NCI-H460 (cell line): Measurements from ENCODE around the gene ZMYND15. TPM values are rescaled to one million over a fixed set of nuclear protein-coding genes. Genes with fewer than 3 reads are reported as not detected.
"Not testable (repeated sequence)": the region's sequence is repeated elsewhere in the genome, so short reads cannot be mapped to it uniquely, and the experiment has no call there.

Source experiments
- DNase-seq: peaks from one replicate; pipeline ENCODE4 v3.0.0-alpha.2; 2016; ENCODE audit warnings: low read depth; ENCODE audit errors: extremely low read depth
- polyA plus RNA-seq: library from polyadenylated mRNA; depleted of rRNA; stranded (reverse); fragments of >200 nt; gene quantifications from 2 replicates; pipeline ENCODE4 v1.2.3, GENCODE V29; 2014; cell fraction: nucleus; rRNA removed
- total RNA-seq: library from RNA; depleted of rRNA; stranded (reverse); fragments of >200 nt; shearing (Covaris generic); gene quantifications from 2 replicates; pipeline ENCODE4 v1.2.3, GENCODE V29; 2014; rRNA removed

Gene ZMYND15, protein sequence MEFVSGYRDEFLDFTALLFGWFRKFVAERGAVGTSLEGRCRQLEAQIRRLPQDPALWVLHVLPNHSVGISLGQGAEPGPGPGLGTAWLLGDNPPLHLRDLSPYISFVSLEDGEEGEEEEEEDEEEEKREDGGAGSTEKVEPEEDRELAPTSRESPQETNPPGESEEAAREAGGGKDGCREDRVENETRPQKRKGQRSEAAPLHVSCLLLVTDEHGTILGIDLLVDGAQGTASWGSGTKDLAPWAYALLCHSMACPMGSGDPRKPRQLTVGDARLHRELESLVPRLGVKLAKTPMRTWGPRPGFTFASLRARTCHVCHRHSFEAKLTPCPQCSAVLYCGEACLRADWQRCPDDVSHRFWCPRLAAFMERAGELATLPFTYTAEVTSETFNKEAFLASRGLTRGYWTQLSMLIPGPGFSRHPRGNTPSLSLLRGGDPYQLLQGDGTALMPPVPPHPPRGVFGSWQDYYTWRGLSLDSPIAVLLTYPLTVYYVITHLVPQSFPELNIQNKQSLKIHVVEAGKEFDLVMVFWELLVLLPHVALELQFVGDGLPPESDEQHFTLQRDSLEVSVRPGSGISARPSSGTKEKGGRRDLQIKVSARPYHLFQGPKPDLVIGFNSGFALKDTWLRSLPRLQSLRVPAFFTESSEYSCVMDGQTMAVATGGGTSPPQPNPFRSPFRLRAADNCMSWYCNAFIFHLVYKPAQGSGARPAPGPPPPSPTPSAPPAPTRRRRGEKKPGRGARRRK
- 0.22 and 0.23 TPM in 2 replicates for total RNA-seq
- 0.24 and 0.26 TPM in 2 replicates for polyA plus RNA-seq

DNA sequence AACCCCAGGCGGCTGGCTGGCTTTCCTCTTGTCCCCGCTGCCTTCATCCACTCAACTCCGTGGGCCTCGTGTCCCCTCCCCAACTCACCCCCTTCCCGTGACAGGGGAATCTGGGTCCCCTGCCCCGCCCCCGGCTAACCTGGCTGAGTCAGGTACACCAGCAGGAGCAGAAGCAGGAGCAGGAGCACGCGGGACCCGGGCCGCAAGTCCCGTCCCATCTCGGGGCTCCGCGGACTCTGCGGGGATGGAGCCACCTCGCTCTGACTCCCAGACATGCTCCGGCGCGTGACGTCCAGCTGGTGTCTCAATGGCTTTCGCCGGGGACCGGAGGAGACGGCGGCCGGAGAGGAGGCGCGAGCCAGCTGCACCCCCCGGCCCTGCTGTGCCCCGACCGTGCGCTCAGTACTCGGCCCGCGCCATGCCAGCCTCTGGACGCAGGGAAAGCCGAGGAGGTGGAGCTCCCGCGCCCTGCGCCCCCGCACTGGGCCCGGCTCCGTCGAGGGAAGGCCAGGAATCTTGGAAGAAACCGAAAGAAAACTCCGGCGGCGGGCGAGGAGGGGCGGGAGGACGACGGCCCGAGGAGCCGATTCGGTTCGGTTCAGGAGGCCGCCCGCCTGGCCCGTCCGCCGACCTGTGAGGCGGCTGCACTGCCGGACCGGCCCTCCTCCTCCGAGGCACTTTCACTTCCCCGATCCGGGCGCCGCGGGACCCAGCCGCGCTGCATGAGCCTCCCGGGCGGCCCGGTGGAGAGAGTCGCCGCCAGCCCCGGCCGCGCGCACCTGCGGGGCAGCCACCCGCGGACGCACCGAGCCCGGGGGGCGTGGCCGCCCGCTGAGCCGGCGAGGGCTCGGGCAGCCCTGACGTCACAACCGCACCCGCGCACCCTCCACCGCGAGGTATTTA lies at the start of gene ZMYND15, which contains the start of gene CXCL16:
Gene ZMYND15 (plus strand): TSS at position 712 of the 903 bp plus-strand sequence. CDS start 716 bp downstream, outside the sequence.
Gene CXCL16 (minus strand): TSS at position 807 of the 903 bp plus-strand sequence. CDS start 589 bp downstream, at position 218.
- DNase-seq = peak; percentile 22

DNA sequence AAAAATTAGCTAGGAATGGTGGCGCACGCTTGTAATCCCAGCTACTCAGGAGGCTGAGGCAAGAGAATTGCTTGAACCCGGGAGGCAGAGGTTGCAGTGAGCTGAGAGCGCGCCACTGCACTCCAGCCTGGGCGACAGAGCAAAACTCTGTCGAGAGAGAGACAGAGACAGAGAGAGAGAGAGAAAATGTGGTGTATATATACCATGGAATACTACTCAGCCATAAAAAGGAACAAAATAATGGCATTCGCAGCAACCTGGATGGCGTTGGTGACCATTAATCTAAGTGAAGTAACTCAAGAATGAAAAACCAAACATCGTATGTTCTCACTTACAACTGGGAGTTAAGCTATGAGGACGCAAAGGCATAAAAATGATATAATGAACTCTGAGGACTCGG lies 49.8 kb upstream of the ZMYND15 start:
- not testable (repeated sequence) for DNase-seq

DNA sequence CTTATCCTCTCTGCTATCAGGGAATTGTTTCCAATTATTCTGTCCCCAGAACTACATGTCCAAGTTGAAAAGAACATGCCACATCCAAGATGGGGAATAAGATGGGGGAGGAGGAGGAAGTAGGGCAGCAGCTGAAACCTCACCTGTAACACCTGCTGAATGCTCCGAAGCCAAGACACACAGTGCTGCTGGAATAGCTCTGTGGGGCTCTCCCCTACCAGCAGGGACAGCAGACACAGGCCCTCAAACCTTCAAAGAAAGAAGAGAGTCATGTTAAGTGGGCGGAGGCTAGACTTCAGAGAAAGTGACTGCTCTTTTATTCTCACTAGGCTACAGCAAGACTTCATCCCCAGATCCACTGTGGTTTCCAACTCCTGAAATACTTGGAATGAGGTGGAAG lies 48.9 kb upstream of the ZMYND15 start:
- DNase-seq = no peak

DNA sequence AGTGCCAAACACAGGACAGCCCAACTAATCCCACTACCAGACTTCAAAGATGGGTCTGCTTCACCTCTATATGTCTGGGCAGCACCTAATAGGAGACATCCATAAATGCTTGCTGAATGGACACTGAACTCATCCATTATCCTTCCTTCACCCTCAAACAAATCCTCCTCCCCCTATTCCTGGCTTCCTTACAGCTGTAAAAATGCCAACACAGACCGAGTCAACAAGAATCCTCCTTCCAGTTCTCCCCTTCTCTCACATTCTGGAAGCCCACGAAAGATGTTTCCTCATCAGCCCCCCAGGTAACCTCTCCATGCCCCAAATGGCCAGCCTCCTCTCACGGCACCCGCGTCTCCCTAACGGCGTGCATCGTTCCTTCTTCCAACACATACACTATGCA lies 47.9 kb upstream of the ZMYND15 start:
- no peak for DNase-seq

DNA sequence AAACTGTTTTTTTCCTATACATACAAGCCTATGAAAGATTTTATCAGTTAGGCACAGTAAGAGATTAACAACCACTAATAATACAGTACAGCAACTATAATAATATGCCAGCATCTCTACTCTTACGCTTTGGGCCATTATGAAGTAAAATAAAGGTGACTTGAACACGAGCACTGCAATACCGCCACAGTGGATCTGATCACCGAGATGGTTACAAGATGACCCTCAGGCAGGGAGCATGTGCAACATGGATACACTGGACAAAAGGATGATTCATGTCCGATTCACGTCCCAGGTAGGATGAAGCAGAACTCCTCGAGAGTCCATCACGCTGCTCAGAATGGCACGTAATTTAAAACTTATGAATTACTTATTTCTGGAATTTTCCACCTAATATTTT lies 46.2 kb upstream of the ZMYND15 start:
- no peak for DNase-seq

DNA sequence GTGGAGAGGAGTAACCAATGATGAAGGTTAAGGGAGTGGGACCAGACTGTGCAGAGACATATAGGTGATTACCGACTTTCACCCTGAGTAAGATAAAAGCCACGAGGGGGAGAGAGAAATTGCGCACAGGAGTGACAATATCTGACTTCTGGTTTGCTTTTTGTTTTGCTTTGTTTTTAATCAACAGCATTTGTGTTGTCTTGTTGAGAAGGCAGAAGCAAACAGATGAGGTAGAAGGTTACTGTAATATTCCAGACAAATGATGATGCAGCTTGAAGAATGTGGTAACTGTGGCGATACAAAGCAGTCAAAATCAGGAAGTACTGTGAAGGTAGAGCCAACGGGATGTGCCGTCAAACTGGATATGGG lies 43.2 kb upstream of the ZMYND15 start:
- DNase-seq = no peak

DNA sequence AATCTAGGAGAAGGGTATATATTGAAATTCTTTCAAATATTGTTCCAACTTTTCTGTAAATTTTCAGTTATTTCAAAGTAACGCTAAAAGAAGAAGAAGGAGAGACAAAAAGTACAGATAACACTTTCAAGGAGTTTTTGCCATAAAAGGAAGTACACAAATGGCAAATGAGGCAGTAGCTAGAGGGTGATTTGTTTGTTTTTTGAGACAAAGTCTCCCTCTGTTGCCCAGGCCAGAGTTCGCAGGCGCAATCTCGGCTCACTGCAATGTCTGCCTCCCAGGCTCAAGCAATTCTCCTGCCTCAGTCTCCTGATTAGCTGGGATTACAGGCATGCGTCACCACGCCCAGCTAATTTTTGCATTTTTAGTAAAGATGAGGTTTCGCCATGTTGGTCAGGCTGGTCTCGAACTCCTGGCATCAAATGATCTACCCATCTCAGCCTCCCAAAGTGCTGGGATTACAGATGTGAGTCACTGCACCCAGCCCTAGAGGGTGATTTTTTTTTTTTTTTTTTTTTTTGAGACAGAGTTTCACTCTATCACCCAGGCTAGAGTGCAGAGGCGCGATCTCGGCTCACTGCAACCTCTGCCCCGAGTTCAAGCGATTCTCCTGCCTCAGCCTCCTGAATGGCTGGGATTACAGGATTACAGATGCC lies 40.1 kb upstream of the ZMYND15 start:
- DNase-seq = not testable (repeated sequence)

DNA sequence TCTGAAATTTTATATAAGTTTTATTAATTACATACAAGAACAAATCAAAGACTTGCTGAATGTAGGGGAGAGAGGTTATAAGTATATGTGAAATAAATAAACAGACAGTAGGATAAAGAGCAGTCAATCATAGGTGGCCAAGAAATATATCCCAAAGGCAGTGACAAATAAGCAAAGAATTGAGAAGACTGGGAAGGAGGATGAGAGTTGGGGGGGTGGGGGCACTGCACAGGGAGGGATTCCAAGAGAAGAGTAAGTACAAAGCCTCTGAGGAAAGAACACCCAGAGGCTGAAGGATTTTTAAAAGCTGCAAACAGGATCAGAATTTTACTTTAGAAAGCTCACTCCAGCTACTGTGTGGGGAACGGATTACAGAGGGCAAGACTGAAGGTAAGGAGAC lies 38.5 kb upstream of the ZMYND15 start:
- DNase-seq = peak; percentile 33

DNA sequence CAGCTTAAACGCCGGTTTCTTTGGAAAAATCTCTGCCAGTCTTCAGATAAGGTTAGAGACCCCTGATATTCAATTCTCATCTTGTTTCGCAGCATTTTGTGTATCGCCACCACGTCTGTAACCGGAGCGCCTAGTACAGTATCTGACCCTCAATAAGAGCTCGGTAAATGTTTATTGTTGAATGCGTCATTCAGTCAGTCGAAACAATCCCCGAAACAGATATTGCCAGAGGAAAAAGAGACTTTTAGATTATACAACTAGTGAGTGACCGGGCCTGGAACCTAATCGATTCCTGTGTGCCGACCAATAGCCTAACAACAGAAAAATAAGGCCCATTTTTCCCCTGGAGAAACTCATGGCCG lies 36.3 kb upstream of the ZMYND15 start:
- no peak for DNase-seq

DNA sequence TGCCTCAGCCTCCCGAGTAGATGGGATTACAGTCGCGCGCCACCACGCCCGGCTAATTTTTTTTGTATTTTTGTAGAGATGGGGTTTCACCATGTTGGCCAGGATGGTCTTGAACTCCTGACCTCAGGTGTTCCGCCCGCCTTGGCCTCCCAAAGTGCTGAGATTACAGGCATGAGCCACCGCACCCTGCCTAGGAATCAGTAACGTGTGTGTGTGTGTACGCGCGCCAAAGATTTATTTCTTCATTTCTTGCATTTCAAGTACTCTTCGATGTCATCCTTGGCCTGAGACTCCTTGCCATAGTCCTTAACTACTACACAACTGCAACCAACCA lies 35.1 kb upstream of the ZMYND15 start:
- not testable (repeated sequence) for DNase-seq

DNA sequence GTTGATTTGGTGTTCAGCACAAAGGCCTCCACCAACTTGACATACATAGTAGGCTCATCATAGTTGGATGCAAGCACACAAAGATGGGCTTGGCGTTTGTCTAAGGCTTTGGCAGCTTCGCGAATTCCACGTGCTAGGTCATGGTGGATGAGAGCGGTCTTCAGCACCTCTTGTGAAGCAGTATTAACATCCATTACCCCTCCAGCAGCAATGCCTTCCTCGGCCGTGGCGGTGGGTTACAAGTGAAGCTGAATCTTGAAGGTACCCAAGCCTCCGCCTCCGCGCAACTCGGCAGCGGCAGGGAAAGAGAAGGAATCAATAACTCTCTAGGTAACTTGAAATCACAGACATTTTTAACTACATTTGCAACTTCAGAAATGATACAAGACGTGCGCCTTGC lies 34.6 kb upstream of the ZMYND15 start:
- DNase-seq = no peak

DNA sequence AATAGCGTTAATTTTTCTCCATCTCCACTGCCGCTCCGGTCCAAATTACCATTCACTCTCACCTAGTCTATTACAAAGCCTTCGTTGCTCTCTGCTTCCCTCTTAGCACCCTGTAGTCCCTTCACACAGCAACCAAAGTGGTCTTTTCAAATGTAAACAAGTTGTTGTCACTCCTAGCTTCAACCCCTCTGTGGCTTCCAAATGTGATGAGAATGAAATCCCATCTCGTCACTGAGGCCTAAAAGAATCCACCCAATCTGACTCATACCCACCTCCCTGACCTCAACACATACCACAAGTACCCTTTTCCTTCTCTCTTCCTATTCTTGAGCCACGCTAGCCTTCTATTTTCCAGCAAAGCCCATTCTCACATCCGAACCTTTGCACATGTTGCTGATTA lies 33.5 kb upstream of the ZMYND15 start:
- DNase-seq = no peak

DNA sequence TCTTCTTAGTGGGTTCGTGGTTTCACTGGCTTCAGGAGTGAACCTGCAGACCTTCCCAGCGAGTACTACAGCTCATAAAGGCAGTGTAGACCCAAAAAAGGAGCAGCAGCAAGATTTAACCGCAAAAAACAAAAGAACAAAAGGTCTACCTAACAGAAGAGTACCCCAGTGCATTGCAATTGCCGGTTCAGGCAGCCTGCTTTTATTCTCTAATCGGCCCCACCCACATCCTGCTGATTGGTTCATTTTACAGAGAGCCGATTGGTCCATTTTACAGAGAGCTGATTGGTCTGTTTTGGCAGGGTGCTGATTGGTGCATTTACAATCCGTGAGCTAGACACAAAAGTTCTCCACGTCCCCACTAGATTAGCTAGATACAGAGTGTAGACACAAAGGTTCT lies 31.2 kb upstream of the ZMYND15 start:
- no peak for DNase-seq

DNA sequence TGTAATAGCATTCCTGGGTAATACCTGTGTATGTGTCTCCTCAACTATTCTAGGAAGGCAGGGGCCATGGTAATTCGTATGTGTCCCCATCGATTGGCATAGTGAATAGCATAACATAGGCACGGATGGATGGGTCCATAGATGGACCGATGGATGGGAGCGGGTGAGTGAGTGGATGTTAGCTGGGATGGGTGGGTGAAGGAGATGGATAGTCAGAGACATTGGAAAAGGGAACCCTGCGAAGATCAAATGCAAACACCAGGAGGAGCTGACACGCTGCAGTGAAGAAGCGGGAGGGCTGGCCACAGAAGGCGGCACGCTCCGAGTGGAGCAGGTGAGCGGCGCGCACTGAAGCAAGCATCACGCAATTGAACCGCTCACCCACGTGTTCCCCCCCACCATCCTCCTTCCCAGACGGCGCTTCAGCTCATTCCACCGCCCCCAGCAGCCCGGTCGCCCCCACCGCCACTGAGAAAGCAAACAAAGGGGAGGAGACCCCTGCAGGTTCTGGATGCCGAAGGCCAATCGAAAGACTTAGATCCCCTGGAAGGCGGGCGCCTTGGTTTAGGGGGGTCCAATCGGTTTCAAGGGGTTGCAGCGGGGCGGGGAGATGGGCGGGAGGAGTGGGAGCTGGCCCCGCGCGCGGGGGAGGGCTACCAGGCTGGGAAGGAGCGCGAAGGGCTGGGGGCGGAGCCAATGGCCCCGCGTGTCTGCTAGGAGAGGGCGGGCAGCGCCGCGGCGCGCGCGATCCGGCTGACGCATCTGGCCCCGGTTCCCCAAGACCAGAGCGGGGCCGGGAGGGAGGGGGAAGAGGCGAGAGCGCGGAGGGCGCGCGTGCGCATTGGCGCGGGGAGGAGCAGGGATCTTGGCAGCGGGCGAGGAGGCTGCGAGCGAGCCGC lies 29.6 kb upstream of the ZMYND15 start, which contains the start of gene ARRB2:
Gene ARRB2 (plus strand): TSS at position 839 of the 899 bp plus-strand sequence. CDS start 90 bp downstream, outside the sequence.
- peak; percentile 96 for DNase-seq

DNA sequence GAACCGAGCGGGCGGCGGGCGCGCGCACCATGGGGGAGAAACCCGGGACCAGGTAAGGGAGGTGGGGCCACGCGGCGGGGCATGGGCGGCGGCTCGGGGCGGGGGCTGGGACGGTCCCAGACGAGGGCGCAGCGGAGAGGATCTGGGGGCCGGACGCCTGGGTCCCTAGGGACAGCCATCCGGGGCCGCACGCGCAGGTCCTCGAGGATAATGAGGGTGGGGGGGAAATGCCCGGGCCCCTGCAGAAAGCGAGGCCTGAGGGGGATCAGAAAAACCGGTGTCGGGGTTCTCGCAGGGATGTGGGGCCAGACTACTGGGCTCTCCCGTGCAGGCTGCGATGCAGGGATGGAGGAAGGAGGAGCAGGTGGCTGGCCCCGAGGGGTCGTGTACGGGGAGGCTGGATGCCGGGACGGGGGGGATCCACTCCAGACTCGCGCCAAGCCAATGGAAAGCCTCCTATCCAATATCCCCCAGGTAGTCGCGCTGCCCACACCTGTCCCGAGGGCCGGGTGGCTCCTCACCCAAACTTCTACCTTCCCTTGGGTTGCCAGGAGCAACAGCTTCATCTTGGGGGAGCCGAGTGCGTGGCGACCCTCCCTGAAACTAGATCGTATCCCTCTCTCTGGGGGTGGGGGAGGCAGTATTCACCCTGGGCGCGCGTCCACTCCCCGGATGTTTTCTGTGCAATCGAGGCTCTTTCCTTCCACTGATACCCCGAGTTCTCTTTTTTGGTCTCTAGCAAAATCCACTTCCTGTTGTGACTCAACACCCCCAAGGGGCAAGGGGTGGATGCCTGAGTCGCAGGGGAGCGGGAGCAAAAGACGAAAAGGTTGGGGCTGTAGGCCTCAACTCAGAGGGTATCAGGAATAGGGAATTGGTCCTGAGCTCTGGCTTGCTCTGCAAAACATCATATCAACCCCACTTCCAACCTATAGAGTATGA lies 28.7 kb upstream of the ZMYND15 start:
- DNase-seq = no peak

DNA sequence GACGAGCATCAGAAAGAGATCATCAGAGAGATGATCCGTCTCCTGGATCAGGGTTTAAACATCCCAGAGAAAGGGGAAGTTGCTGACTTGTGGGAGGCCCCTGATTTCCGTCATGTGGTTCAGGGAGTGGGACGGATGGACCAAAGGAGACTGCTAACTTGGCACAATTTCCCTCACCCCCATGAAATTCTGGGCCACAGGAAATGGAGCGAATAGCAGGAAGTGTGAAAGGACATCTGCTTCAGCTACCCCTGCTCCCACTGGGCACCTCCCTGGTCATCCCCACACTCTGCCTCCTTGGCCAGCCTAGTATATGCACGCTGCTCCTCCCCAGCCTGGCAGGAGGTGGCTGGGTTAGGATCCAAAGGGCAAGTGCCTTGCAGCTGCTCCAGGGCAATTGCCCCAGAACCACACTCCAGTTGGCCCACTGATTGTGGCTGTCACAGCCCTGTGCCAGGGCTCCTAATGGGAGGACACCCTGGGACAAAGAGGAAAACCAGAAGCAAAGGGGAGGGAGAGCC lies 27.9 kb upstream of the ZMYND15 start:
- no peak for DNase-seq

DNA sequence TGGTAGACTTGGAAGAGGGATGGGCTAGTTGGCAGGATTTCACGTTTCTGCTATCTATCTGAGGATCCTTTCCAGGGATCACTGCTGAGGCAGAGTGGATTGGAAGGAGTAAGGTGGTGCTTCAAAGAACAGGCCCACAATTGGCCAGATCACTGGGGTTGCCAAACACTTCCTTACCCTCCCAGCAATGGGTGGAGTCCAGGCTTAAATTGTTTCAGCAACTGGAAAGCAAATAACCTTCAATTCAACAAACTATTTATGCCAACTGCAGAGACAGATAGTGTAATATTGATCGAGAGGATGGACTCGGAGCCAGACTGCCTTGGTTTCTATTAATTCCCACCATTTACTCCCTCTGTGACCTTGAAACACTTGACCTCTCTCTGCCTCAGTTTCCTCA lies 27.1 kb upstream of the ZMYND15 start:
- DNase-seq = no peak
